Sigmoid colon (tissue), 7 donors: Measurements from ENCODE around the gene KLF1. TPM values are rescaled to one million over a fixed set of nuclear protein-coding genes. Genes with fewer than 3 reads are reported as not detected.

Source experiments
- DNase-seq: peaks from one replicate; pipeline ENCODE4 v3.0.0-alpha.2; 2019
- H3K27ac ChIP-seq, 4 donors: fragments of 200-600 bp; sonication (generic); one replicate each; pipeline ENCODE4 v1.5.1; 2016 to 2019; ENCODE audit warnings: mild to moderate bottlenecking in 1 of 4
- H3K27me3 ChIP-seq, 3 donors: fragments of 200-600 bp; sonication (generic); one replicate each; pipeline ENCODE4 v1.5.1; 2019; ENCODE audit warnings: mild to moderate bottlenecking in 1 of 3
- H3K36me3 ChIP-seq, 4 donors: fragments of 200-600 bp; sonication (generic); one replicate each; pipeline ENCODE4 v1.5.1; 2016 to 2019
- H3K4me1 ChIP-seq, 4 donors: fragments of 200-600 bp; sonication (generic); one replicate each; pipeline ENCODE4 v1.5.1; 2017 to 2019
- H3K4me3 ChIP-seq, 4 donors: fragments of 200-600 bp; sonication (generic); one replicate each; pipeline ENCODE4 v1.5.1; 2017 to 2019; ENCODE audit warnings: mild to moderate bottlenecking in 2 of 4, moderate library complexity in 1 of 4
- H3K9me3 ChIP-seq, 4 donors: fragments of 200-600 bp in 3 of 4; sonication (generic) in 3 of 4; one replicate each; pipeline versions ENCODE4 v1.5.1 to v1.6.1; 2013 to 2019
- EP300 ChIP-seq, 4 donors: sonication (generic); formaldehyde crosslinking; IDR thresholded peaks; one replicate each; pipeline ENCODE4 v1.6.1; 2017; ENCODE audit warnings: antibody characterized with exemption in 4 of 4
- POLR2A ChIP-seq, 2 donors: fragments of 450-650 bp; IDR thresholded peaks; one replicate each; pipeline ENCODE4 v1.6.1; 2016; ENCODE audit warnings: antibody characterized with exemption in 2 of 2, mild to moderate bottlenecking in 2 of 2, moderate library complexity in 2 of 2
- POLR2AphosphoS5 ChIP-seq, 4 donors: sonication (generic); formaldehyde crosslinking; IDR thresholded peaks; one replicate each; pipeline ENCODE4 v1.6.1; 2017; ENCODE audit warnings: antibody characterized with exemption in 4 of 4
- WGBS, 2 donors: extraction: QIAGEN DNeasy Blood & Tissue Kit; methylation state at CpG; one replicate each; pipeline ENCODE4 v1.1.7; 2013; 5-methylcytosine and 5-hydroxymethylcytosine counted together
- intact Hi-C: fragments of 100-400 bp; cut with DNase I; formaldehyde crosslinking; loops from one replicate; pipeline ENCODE4 v1.15.1; 2023
- polyA plus RNA-seq, 3 donors: library from polyadenylated mRNA; stranded (reverse); fragments of 200-250 nt; gene quantifications; one replicate each; pipeline ENCODE4 v1.2.3, GENCODE V29; 2013
- total RNA-seq, 4 donors: library from RNA; depleted of rRNA; stranded (reverse); fragments of >200 nt; gene quantifications; one replicate each; pipeline ENCODE4 v1.1.0, GENCODE V29; 2016
- TF ChIP-seq, protein P1 (sequence below), 4 experiments: fragments of 450-650 bp in 3 of 4; fragments of 200-600 bp in 1 of 4; IDR thresholded peaks; one replicate each; pipeline ENCODE4 v1.5.1; 2016 to 2019; ENCODE audit warnings: antibody characterized with exemption in 4 of 4, mild to moderate bottlenecking in 3 of 4, moderate library complexity in 2 of 4
- donor health status: healthy with polysubstance abuse.
- donor health status: Bipolar disorder and iron deficiency.
- donor health status: healthy.

KLF1 gene
- total RNA-seq = not detected
- under 1 TPM in 1 of 3 donors, not detected in 2; 0.10 TPM for polyA plus RNA-seq

DNA sequence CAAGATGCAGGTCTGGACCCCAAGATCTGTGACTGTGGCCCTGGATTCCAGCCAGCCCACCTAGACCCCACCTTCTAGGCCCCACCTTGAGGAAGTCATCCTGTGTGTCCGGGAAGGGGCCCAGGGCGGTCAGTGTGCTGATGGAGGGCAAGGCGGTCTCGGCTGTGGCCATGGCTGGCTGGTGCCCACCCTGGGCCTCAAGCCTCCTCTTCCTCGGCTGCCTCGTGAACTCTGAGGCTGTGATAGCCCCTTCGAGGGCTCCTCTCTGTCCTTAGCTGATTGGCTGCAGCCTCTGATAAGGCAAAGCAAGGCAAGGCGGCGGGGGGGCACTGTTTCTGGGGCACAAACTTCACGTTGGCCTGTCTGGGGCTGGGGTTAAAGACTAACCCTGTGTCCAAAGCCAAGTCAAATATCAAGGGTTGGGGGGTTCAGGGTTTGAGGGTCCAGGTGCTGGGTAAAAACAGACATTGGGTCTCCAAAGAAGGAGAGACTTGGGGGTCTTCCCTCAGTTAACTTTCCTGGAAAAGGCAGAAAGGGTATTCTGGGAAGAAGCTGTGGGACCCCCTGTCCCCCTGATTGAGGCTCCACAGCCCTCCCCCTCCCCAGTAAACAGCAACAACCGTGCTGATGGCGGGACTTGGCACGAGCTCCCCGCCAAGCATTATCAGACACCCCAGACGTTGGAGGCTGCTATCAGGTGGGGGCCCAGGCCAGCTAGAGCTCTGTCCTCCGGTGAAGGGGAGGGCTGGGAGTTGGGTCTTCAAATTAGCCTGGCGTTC is at the start of gene KLF1:
TSS of gene KLF1 (minus strand) at position 233 of the 779 bp plus-strand sequence. CDS start at position 172, 61 bp downstream.
- H3K36me3 ChIP-seq = no peaks in the 10 kb centered on the region
- TF ChIP-seq EP300 (IDR thresholded peaks at IDR 0.05) (no peak), POLR2A (IDR thresholded peaks at IDR 0.05) (no peak), POLR2AphosphoS5 (IDR thresholded peaks at IDR 0.05) (no peak)
- TF ChIP-seq, protein P1, sequence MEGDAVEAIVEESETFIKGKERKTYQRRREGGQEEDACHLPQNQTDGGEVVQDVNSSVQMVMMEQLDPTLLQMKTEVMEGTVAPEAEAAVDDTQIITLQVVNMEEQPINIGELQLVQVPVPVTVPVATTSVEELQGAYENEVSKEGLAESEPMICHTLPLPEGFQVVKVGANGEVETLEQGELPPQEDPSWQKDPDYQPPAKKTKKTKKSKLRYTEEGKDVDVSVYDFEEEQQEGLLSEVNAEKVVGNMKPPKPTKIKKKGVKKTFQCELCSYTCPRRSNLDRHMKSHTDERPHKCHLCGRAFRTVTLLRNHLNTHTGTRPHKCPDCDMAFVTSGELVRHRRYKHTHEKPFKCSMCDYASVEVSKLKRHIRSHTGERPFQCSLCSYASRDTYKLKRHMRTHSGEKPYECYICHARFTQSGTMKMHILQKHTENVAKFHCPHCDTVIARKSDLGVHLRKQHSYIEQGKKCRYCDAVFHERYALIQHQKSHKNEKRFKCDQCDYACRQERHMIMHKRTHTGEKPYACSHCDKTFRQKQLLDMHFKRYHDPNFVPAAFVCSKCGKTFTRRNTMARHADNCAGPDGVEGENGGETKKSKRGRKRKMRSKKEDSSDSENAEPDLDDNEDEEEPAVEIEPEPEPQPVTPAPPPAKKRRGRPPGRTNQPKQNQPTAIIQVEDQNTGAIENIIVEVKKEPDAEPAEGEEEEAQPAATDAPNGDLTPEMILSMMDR (IDR thresholded peaks at IDR 0.05) = no peak
- intact Hi-C loops = loop anchor here (5.0 to 10.0 kb wide), 2 partner anchors 60 to 218 kb away; partner anchors contain the start of genes LYL1 and RAD23A
- peaks cover 0 to 36% (median 30%) of the 10 kb centered on the region in 4 donors for H3K4me1 ChIP-seq
- WGBS, 2 donors = 70 to 82% methylated on average over 17 of the region's 17 CpGs
- DNase-seq = no peak
- H3K27ac ChIP-seq = no peak within 1 kb of the TSS
- H3K9me3 ChIP-seq = no peaks in the 10 kb centered on the region
- H3K4me3 ChIP-seq = peak within 1 kb of the TSS in 3 of 4 donors; percentile 38 to 50 (median 48)
- peaks cover 5 to 23% (median 15%) of the 10 kb centered on the region in 3 donors for H3K27me3 ChIP-seq

DNA sequence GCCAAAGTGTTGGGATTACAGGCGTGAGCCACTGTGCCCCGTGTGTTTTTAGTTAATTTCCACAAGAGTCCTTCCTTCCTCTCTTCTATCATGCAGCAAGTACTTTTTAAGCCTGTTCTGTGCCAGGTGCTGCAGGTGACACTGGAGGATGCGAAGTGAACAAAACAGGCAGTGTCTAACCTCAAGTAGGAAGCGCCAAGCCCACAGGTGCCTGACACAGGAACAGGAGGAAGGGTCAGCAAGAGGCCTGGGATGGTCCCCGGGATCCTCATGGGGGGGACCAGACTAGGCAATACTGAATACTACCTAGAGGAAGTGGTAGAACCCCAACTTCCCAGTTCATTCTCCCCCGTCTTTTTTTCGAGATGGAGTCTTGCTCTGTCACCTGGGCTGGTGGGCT is 49.6 kb upstream of the KLF1 start:
- no peak for TF ChIP-seq POLR2AphosphoS5 (IDR thresholded peaks at IDR 0.05)
- TF ChIP-seq POLR2A (IDR thresholded peaks at IDR 0.05) = no peak
- TF ChIP-seq, protein P1 (IDR thresholded peaks at IDR 0.05) = no peak
- TF ChIP-seq EP300 (IDR thresholded peaks at IDR 0.05) = no peak
- intact Hi-C loops = no loop called here
- Histone ChIP-seq H3K36me3 (peaks cover 17 to 23% (median 17%) of the 10 kb centered on the region in 4 donors), H3K27ac (no peak overlapping the region), H3K4me3 (no peak overlapping the region), H3K27me3 (no peaks in the 10 kb centered on the region), H3K4me1 (peaks cover 0 to 54% (median 42%) of the 10 kb centered on the region in 4 donors), H3K9me3 (no peaks in the 10 kb centered on the region)
- no peak for DNase-seq
- WGBS, 2 donors = 49 to 64% methylated on average over 7 of the region's 7 CpGs

DNA sequence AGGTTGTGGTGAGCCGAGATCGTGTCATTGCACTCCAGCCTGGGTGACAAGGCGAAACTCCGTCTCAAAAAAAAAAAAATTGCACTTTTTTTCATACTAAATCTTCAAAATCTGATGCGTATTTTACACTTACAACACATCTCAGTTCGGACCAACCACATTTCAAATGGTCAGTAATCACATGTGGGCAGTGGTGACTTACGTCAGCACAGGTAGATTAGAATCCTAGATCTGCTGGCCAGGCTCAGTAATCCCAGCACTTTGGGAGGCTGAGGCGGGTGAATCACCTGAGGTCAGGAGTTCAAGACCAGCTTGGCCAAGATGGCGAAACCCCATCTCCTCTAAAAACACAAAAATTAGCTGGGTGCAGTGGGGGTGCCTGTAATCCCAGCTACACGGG is 48.1 kb upstream of the KLF1 start:
- no peak for DNase-seq
- 94 to 95% methylated on average over 10 of the region's 10 CpGs for whole genome bisulfite sequencing, 2 donors
- peaks cover 2 to 16% (median 7%) of the 10 kb centered on the region in 4 donors for H3K36me3 ChIP-seq
- intact Hi-C loops = no loop called here
- H3K27ac ChIP-seq = no peak overlapping the region
- TF ChIP-seq POLR2A (IDR thresholded peaks at IDR 0.05) (no peak), POLR2AphosphoS5 (IDR thresholded peaks at IDR 0.05) (no peak), EP300 (IDR thresholded peaks at IDR 0.05) (no peak)
- TF ChIP-seq, protein P1 (IDR thresholded peaks at IDR 0.05) = no peak
- H3K4me3 ChIP-seq = no peak overlapping the region
- H3K9me3 ChIP-seq = no peaks in the 10 kb centered on the region
- peaks cover 0 to 41% (median 32%) of the 10 kb centered on the region in 4 donors for H3K4me1 ChIP-seq
- H3K27me3 ChIP-seq = no peaks in the 10 kb centered on the region

DNA sequence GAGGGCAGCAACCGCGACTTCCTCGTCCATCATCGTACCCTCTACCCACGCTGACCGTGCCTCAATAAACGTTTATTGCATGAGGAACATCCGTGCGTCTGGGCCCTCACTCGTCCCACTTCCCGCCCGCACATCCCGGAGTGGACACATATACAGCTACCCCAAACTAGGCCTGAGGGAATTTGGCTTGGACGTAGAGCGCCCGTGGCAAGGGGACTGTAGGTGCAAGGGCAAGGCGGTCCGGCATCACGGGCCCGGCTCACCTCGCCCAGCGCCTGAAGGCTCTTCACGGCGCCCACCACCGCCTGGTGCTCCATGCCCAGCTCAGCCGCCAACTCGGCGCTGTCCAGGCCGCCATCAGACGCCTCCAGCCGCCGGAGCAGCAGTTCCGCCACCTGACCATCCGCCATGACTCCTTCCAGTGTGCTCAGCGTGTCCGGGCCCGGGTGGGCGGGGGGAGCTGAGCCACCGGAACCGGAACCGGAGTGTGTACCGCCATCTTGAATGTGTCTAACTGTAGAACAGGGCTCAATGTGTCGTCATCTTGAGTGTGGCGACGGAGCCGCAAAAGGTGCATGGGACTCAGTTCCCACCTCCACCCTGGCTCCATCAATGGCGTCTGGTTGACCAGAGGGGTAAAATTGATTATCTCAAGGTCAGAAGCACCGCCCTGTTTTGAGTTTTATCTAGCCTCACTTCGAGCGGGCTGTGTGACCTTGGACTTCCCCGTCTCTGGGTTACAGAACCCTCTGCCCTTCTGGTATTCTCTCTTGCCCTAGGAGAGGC is 46.5 kb upstream of the KLF1 start, which contains the start of gene FARSA:
TSS of gene FARSA (minus strand) at position 425 of the 786 bp plus-strand sequence. CDS start at position 410, 15 bp downstream.
- peak within 1 kb of the TSS; percentile 84 to 89 (median 86) for H3K27ac ChIP-seq
- WGBS, 2 donors = 1 to 2% methylated on average over 51 of the region's 51 CpGs
- peaks cover 0 to 31% (median 23%) of the 10 kb centered on the region in 4 donors for H3K4me1 ChIP-seq
- H3K9me3 ChIP-seq = no peaks in the 10 kb centered on the region
- intact Hi-C loops = loop anchor here (5.0 kb wide), 1 partner anchor 41 kb away; the partner anchor contains the start of gene GCDH
- H3K4me3 ChIP-seq = peak within 1 kb of the TSS; percentile 95 to 97 (median 96)
- no peaks in the 10 kb centered on the region for H3K27me3 ChIP-seq
- TF ChIP-seq POLR2A (IDR thresholded peaks at IDR 0.05) (peak in 1 of 2 donors; percentile 10), POLR2AphosphoS5 (IDR thresholded peaks at IDR 0.05) (peak; percentile 89 to 97 (median 96)), EP300 (IDR thresholded peaks at IDR 0.05) (no peak)
- TF ChIP-seq, protein P1 (IDR thresholded peaks at IDR 0.05) = no peak
- peak; percentile 96 for DNase-seq
- H3K36me3 ChIP-seq = peaks cover 6 to 24% (median 13%) of the 10 kb centered on the region in 4 donors
